ENCODE measurements around the gene ANKRD33B. TPM values are rescaled to one million over a fixed set of nuclear protein-coding genes. Genes with fewer than 3 reads are reported as not detected.

ANKRD33B gene
- total RNA-seq, 1 donor from 2014 or later = 2.2 TPM

- Histone ChIP-seq H3K4me1 (no peaks in the 10 kb centered on the region), H4K20me1 (ENCODE audit: low read depth) (no peaks in the 10 kb centered on the region), H3K4me3 (no peak overlapping the region), H2AFZ (replicated peaks) (no peak overlapping the region), H3K79me2 (ENCODE audit: low read depth) (no peaks in the 10 kb centered on the region), H3K4me2 (no peak overlapping the region), H3K9ac (no peak overlapping the region), H3K27ac (no peak overlapping the region), H3K27me3 (no peaks in the 10 kb centered on the region), H3K36me3 (no peaks in the 10 kb centered on the region), H3F3A (ENCODE audit: low read depth) (no peaks in the 10 kb centered on the region), H3K9me3 (ENCODE audit: low read depth) (no peaks in the 10 kb centered on the region)
- Mint-ChIP-seq H3K36me3 (peaks cover 2% of the 10 kb centered on the region), H3K9me3 (peaks cover 9% of the 10 kb centered on the region), H3K27me3 (ENCODE audit: insufficient read depth, low read depth) (no peaks in the 10 kb centered on the region), H3K4me3 (no peak overlapping the region), H3K27ac (no peak overlapping the region), H3K4me1 (peaks cover 7% of the 10 kb centered on the region)
- DNase-seq (ENCODE audit: low spot score) = no peak
- TF ChIP-seq CTCF (IDR thresholded peaks at IDR 0.05) (no peak), EZH2 (IDR thresholded peaks at IDR 0.05) (no peak), EZH2phosphoT487 (IDR thresholded peaks at IDR 0.05) (no peak)
These were observed 13.8 kb downstream of the ANKRD33B start for GRCh38 chr5:10577371-10578292.

DNA sequence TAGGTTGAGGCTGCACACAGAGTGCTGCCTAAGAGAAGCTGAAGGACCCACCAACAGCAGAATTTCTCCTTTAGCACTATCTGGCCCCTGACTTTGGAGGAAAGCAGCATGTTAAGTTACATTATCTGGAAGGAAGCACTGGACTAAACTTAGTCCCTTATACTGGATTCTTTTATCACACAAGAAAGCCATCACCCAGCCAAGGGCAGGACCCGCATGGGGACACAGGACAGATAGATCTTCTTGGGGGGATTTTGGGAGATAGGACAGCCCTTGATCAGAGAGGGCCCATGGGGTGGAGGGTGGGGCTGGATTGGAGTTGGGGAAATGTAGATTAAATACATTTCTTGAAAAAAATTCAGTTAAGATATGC lies 14.4 kb downstream of the ANKRD33B start:
- Histone ChIP-seq H3K4me2 (no peak overlapping the region), H2AFZ (replicated peaks) (no peak overlapping the region), H3K4me1 (no peaks in the 10 kb centered on the region), H3K36me3 (no peaks in the 10 kb centered on the region), H3K79me2 (ENCODE audit: low read depth) (no peaks in the 10 kb centered on the region), H4K20me1 (ENCODE audit: low read depth) (no peaks in the 10 kb centered on the region), H3K27me3 (no peaks in the 10 kb centered on the region), H3K27ac (no peak overlapping the region), H3K9ac (no peak overlapping the region), H3K9me3 (ENCODE audit: low read depth) (no peaks in the 10 kb centered on the region), H3K4me3 (no peak overlapping the region), H3F3A (ENCODE audit: low read depth) (no peaks in the 10 kb centered on the region)
- Mint-ChIP-seq H3K27ac (no peak overlapping the region), H3K27me3 (ENCODE audit: insufficient read depth, low read depth) (no peaks in the 10 kb centered on the region), H3K4me1 (peaks cover 8% of the 10 kb centered on the region), H3K9me3 (peaks cover 9% of the 10 kb centered on the region), H3K36me3 (peaks cover 2% of the 10 kb centered on the region), H3K4me3 (no peak overlapping the region)
- TF ChIP-seq EZH2 (IDR thresholded peaks at IDR 0.05) = no peak
- TF ChIP-seq EZH2phosphoT487 (IDR thresholded peaks at IDR 0.05) = no peak
- no peak for TF ChIP-seq CTCF (IDR thresholded peaks at IDR 0.05)
- no peak for DNase-seq (ENCODE audit: low spot score)

- Mint-ChIP-seq H3K4me3 (no peak overlapping the region), H3K27me3 (ENCODE audit: insufficient read depth, low read depth) (no peaks in the 10 kb centered on the region), H3K27ac (no peak overlapping the region), H3K4me1 (peaks cover 11% of the 10 kb centered on the region), H3K36me3 (peaks cover 2% of the 10 kb centered on the region), H3K9me3 (peaks cover 9% of the 10 kb centered on the region)
- H3K36me3 ChIP-seq = no peaks in the 10 kb centered on the region
- TF ChIP-seq EZH2 (IDR thresholded peaks at IDR 0.05) (no peak), EZH2phosphoT487 (IDR thresholded peaks at IDR 0.05) (no peak), CTCF (IDR thresholded peaks at IDR 0.05) (no peak)
- H3K4me3 ChIP-seq = no peak overlapping the region
- H3K79me2 ChIP-seq (ENCODE audit: low read depth) = no peaks in the 10 kb centered on the region
- no peak overlapping the region for H3K27ac ChIP-seq
- H3K27me3 ChIP-seq = no peaks in the 10 kb centered on the region
- no peaks in the 10 kb centered on the region for H4K20me1 ChIP-seq (ENCODE audit: low read depth)
- no peaks in the 10 kb centered on the region for H3K4me1 ChIP-seq
- no peak overlapping the region for H3K4me2 ChIP-seq
- H3K9me3 ChIP-seq (ENCODE audit: low read depth) = no peaks in the 10 kb centered on the region
- H3K9ac ChIP-seq = no peak overlapping the region
- no peak for DNase-seq (ENCODE audit: low spot score)
- H2AFZ ChIP-seq (replicated peaks) = no peak overlapping the region
- H3F3A ChIP-seq (ENCODE audit: low read depth) = no peaks in the 10 kb centered on the region
These were observed 15.0 kb downstream of the ANKRD33B start for GRCh38 chr5:10578869-10579268.

Data from neural progenitor cell (in vitro differentiated cells).